ENCODE data around the gene NRDC.

The NRDC gene, protein sequence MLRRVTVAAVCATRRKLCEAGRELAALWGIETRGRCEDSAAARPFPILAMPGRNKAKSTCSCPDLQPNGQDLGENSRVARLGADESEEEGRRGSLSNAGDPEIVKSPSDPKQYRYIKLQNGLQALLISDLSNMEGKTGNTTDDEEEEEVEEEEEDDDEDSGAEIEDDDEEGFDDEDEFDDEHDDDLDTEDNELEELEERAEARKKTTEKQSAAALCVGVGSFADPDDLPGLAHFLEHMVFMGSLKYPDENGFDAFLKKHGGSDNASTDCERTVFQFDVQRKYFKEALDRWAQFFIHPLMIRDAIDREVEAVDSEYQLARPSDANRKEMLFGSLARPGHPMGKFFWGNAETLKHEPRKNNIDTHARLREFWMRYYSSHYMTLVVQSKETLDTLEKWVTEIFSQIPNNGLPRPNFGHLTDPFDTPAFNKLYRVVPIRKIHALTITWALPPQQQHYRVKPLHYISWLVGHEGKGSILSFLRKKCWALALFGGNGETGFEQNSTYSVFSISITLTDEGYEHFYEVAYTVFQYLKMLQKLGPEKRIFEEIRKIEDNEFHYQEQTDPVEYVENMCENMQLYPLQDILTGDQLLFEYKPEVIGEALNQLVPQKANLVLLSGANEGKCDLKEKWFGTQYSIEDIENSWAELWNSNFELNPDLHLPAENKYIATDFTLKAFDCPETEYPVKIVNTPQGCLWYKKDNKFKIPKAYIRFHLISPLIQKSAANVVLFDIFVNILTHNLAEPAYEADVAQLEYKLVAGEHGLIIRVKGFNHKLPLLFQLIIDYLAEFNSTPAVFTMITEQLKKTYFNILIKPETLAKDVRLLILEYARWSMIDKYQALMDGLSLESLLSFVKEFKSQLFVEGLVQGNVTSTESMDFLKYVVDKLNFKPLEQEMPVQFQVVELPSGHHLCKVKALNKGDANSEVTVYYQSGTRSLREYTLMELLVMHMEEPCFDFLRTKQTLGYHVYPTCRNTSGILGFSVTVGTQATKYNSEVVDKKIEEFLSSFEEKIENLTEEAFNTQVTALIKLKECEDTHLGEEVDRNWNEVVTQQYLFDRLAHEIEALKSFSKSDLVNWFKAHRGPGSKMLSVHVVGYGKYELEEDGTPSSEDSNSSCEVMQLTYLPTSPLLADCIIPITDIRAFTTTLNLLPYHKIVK

GRCh38 chr1:51878616-51879336 is at the start of gene NRDC:
TSS of gene NRDC (minus strand) at chr1:51878727. CDS start at chr1:51878615, 112 bp downstream.
- peak; percentile 100 for DNase-seq

- DNase-seq, result no peak
These were observed 48.5 kb upstream of the NRDC start for GRCh38 chr1:51927029-51927428.

DNA sequence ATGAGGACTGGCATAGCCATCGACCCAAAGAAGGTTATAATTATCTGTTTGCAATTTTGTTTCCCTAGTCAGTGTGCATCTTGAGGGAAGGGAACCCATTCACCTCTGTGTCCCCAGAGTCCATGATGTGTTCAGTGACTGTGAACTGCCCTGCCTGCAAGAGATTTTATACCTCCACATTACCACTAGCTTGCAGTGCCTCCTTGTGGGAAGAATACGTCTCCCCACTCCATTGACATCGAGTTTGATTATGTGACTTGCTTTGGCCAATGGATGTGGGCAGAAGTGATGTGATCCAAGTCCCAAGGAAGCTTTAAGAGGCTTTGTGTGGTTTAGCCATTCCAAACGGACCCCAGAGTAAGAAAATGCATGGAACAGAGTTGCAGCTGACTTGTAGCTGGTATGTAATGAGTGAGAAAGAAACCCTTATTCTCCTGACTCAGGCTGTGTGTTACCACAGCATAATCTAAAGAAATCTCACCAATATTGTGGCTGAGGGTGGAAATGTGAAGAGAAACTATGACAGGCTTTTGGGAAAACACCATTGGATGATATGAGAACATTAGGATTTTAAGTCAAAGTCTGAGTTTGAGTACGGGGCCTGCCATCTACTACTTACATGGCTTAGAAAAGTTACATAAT is 47.8 kb upstream of the NRDC start:
- DNase-seq, result no peak

DNA sequence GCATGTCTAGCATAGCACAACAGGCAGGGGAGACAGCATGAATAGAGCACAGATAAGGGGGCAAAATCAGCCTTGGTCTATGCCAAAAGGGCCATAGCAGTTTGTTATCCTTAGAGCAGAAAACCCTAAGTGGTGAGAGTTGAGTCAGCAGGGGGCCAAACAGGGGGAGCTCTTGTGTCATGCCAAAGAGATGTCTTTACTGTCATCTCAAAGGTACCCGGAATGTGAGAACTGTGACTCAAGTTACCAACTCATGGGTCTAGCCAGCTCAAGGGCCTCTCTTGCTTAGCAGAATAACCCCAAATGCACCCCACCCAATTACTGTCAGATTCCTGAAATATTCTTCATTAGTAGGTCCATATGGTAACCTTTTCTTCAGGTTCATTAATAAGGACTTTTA is 45.9 kb upstream of the NRDC start:
- no peak for DNase-seq

- no peak for DNase-seq
These were observed 43.5 kb upstream of the NRDC start for GRCh38 chr1:51922040-51922439.

- no peak for DNase-seq
These were observed 41.6 kb upstream of the NRDC start for GRCh38 chr1:51920130-51920529.

- no peak for DNase-seq
These were observed 41.2 kb upstream of the NRDC start for GRCh38 chr1:51919684-51920083.

DNA sequence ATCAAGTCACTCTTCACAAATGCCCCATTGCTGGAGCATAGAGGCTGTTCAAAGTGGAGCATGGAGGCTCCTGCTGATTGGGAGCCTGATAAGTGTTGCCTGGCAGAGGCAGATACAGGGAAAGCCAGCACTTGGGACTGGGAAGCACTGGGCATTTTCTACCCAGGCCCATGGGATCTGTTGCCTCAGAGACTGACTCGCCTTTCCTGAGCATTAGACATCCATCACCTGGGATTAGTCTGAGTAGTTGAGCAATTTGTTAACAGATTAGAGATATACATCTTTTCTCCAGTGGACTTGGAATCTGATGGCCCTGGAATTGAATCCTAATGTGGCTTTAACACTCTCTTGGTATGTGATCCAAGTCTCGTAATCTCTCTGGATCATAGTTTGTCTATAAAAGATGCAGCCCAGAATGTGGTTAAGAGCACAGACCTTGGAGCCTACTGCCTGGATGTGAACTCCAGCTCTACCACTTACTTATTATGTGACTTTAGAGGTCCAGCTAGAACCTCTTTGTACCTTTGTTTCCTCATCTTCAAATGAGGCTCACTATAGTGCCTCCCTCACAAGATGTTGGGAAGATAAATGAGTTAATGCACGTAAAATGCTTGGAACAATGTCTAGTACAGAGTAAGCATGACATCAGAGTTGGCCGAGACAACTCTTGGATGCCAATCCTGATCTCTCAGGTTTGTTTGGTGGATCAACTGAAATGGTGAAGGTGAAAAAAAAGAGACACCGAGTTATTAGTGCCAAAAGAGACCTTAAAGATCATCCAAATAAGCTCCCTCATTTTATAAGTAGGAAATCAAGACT is 38.3 kb upstream of the NRDC start:
- DNase-seq, result no peak

DNA sequence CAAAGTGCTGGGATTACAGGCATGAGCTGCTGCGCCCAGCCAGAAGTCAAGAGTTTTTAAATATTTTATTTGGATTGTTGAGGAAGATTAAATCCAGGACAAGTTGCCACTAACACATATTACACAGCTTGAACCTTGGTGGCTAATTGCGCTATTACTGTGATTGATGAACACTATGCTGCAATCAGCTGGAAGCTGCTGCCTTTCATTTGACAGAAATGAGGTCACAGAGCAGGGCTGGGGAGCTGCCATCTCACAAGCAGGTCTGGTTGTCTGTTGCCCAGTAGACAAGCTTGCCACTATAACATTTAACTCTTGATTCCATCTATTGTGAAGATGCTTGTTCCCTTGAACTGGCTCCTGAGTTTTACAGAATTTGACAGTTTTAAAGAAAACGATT is 37.4 kb upstream of the NRDC start:
- no peak for DNase-seq

DNA sequence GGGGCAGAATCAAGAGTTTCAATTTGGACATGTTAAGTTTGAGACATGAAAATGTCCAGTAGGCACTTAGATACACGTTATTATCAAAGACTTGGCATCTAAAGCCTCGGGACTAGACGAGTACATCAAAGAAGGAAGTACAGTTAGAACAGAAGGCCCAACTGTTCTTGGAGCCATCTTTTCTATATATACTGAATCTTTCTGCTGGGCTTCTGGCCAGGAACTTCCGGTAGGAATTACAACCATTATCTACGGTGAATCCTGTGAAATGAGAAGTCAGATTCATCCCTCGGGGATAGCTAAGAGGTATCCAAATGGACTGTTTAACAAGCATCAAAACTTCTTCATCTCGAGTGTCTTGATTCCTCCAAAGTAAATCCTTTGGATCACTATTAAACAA is 34.4 kb upstream of the NRDC start:
- DNase-seq, result no peak

DNA sequence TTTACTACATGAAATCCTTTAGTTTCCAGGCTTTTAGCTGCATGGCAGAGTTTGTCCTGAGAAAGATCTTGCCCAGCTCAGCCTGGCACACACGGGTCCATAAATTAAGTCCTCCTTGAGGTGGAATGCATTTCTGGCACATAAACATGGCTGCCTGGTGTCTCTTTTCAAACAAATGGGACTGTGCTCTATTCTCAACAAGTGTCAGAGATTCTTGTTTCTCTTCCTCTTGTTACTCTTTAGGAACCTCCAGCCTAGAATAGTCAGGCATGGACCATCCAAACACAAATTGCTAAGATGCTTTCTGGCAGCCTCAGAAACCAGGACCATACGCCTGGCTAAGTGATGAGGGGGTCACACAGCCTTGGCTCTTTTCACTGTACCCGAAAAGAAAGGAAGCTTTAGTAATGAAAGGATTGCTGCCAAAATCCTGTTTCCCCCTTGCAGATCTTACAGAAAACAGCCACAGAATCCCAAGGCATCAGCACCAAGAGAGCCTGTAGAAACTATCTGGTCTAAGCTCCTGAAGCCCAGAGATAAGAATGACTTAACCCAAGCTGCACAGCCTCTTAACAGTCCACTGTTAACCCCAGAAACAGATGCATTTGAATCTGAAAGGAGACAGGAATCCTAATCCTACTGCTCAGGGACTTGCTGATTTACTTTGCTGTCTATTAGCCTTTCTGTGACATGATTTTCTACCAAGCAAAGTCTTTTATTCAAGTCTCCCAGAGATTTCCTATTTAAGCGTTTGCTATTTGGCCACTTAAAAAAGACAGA is 31.9 kb upstream of the NRDC start:
- DNase-seq, result no peak

GRCh38 chr1:51908499-51908898 is 30.0 kb upstream of the NRDC start:
- no peak for DNase-seq

GRCh38 chr1:51907079-51907702 is 28.7 kb upstream of the NRDC start:
- no peak for DNase-seq

DNA sequence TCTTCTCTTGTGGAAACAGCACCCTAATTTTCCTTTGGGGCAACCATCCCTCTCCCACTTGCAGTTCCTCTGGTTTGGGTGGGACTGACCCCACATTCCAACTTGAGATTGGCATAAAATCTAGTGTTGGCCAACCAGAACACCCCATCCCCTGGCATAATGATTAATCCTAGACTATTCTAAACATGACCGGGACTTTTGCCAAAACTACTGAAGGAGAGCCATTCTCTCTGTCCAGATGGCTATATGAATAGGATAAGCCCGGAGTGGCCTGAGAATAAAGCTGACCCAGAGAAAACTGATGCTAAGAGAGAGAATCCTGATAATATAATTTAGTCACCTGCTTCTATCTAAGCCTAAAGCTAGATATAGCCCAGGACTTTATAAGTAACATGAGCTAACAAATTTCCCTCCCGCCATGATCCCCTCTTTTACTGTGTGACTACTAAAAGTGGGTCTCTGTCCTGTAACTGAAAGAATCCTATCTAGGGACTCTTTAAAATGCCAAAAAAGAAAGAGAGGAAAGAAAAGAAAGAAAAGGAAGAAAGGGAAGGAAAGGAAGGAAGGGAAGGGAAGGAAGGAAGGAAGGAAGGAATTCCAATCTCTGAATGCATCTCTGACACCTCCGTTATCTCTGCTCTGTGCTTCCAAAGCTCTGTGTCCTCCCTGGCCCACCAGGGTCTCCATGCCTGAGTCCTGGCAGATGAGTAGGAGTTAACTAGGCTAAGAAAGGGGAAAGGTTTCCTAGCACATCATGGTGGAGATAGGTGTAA is 28.0 kb upstream of the NRDC start:
- no peak for DNase-seq

- no peak for DNase-seq
These were observed 23.9 kb upstream of the NRDC start for GRCh38 chr1:51902456-51902855.

DNA sequence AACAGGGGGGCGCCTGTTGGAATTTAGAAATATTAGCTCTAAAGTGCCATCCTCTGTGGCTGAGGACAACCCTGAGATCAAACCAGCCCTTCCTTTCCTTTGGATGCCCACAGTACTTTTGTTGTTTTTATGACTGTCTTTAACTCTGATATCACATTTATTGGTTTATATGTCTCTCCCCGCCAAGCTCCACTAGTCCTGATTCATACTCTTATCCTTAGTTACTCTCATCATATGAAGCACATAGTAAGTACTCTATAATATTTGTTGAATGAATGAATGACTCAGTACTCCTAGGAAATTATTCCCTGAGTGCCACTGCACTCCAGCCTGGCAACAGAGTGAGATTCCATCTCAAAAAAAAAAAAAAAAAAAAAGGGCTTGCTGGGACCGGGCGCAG is 22.6 kb upstream of the NRDC start:
- DNase-seq, result no peak

GRCh38 chr1:51899022-51899421 is 20.5 kb upstream of the NRDC start:
- no peak for DNase-seq

DNA sequence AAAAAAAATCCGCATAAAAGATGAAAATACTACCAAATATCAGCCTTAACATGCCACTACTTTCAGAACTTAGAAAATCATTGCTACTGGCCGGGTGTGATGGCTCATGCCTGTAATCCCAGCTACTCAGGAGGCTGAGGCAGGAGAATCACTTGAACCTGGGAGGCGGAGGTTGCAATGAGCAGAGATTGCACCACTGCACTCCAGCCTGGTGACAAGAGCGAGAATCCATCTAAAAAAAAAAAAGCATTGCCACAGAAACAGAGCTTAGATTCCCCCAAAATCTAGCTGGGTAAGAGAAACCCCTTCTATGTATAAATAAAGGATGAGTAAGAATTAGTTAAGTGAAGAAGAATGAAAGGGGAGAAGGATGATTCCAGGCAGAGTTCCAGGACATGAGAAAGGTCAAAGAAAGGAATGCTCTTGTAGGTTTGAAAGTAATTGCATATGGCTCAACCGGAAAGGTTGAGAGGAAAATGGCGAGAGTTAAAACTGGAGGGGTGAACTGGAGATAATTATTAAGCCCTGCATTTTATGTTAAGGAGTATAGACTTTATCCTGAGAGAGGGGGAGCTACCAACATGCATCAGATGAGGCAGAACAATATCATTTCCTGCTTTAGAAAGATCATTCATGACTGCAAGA is 19.7 kb upstream of the NRDC start:
- no peak for DNase-seq

- DNase-seq, result no peak
These were observed 19.1 kb upstream of the NRDC start for GRCh38 chr1:51897699-51898031.

All from NCI-H2107 (cell line).